ENCODE measurements around the gene G0S2.

The G0S2 gene

GRCh38 chr1:209648931-209649776 lies 26.1 kb upstream of the G0S2 start:
- no peak for DNase-seq (ENCODE audit: low spot score)

GRCh38 chr1:209650454-209650853 lies 24.8 kb upstream of the G0S2 start:
- no peak for DNase-seq (ENCODE audit: low spot score)

GRCh38 chr1:209651138-209651587 lies 24.0 kb upstream of the G0S2 start:
- peak; percentile 72 for DNase-seq (ENCODE audit: low spot score)

GRCh38 chr1:209652121-209652735 lies 23.0 kb upstream of the G0S2 start, which contains the start of gene LAMB3:
Gene LAMB3 (minus strand): TSS chr1:209652425. CDS start chr1:209650944, 1,481 bp downstream.
- DNase-seq (ENCODE audit: low spot score) = no peak

GRCh38 chr1:209652873-209653401 lies 22.3 kb upstream of the G0S2 start:
- no peak for DNase-seq (ENCODE audit: low spot score)

GRCh38 chr1:209653915-209654351 lies 21.3 kb upstream of the G0S2 start:
- no peak for DNase-seq (ENCODE audit: low spot score)

GRCh38 chr1:209655411-209656231 lies 19.6 kb upstream of the G0S2 start:
- no peak for DNase-seq (ENCODE audit: low spot score)

- DNase-seq (ENCODE audit: low spot score) = no peak
Observed at GRCh38 chr1:209657140-209657879, 17.9 kb upstream of the G0S2 start.

GRCh38 chr1:209657918-209658317 lies 17.3 kb upstream of the G0S2 start:
- DNase-seq (ENCODE audit: low spot score) = no peak

- DNase-seq (ENCODE audit: low spot score) = peak; percentile 70
Observed at GRCh38 chr1:209659909-209660308, 15.3 kb upstream of the G0S2 start.

GRCh38 chr1:209661071-209661470 lies 14.1 kb upstream of the G0S2 start:
- DNase-seq (ENCODE audit: low spot score) = no peak

- no peak for DNase-seq (ENCODE audit: low spot score)
Observed at GRCh38 chr1:209662879-209663327, 12.3 kb upstream of the G0S2 start.

GRCh38 chr1:209667103-209667502 lies 8.1 kb upstream of the G0S2 start:
- DNase-seq (ENCODE audit: low spot score) = no peak

- no peak for DNase-seq (ENCODE audit: low spot score)
Observed at GRCh38 chr1:209667708-209668107, 7.5 kb upstream of the G0S2 start.

GRCh38 chr1:209670441-209671082 lies 4.7 kb upstream of the G0S2 start:
- no peak for DNase-seq (ENCODE audit: low spot score)

GRCh38 chr1:209672705-209673630 lies 2.2 kb upstream of the G0S2 start:
- peak; percentile 88 for DNase-seq (ENCODE audit: low spot score)

GRCh38 chr1:209673631-209674417 lies 1.4 kb upstream of the G0S2 start:
- DNase-seq (ENCODE audit: low spot score) = no peak

- no peak for DNase-seq (ENCODE audit: low spot score)
Observed at GRCh38 chr1:209675565-209676154, 448 bp downstream of the G0S2 start.
